Measurements from ENCODE around the gene TFB1M. TPM values are rescaled to one million over a fixed set of nuclear protein-coding genes. Genes with fewer than 3 reads are reported as not detected.
A peak's percentile ranks its signal among the peaks of the same experiment; 100 is the strongest.
"Not testable (repeated sequence)": the region's sequence is repeated elsewhere in the genome, so short reads cannot be mapped to it uniquely, and the experiment has no call there.

The TFB1M gene
- total RNA-seq (14.4 TPM), polyA plus RNA-seq (16.4 TPM)
- long read RNA-seq, donor 1: 0 reads
- long read RNA-seq, donor 2: 0 reads
- long read RNA-seq, donor 3, transcript TFB1M-201 (7 exons, 1,424 nt): major isoform, 5 of 5 reads
- long read RNA-seq, donor 3, partial matches to known transcripts: 0 of 5 reads
- long read RNA-seq, donor 3, other reads (novel, unspliced or antisense): 0 of 5 reads
- long read RNA-seq, donor 4, partial matches to known transcripts: 0 of 2 reads
- long read RNA-seq, donor 4, other reads (novel, unspliced or antisense): 0 of 2 reads
- long read RNA-seq, donor 5, transcript TFB1M-201 (7 exons, 1,424 nt): major isoform, 11 of 16 reads
- long read RNA-seq, donor 5, partial matches to known transcripts: 5 of 16 reads
- long read RNA-seq, donor 5, other reads (novel, unspliced or antisense): 0 of 16 reads
- long read RNA-seq, donor 6, partial matches to known transcripts: 0 of 3 reads
- long read RNA-seq, donor 6, other reads (novel, unspliced or antisense): 0 of 3 reads
- long read RNA-seq, donor 7, transcript TFB1M-201 (7 exons, 1,424 nt): major isoform, 10 of 10 reads
- long read RNA-seq, donor 7, partial matches to known transcripts: 0 of 10 reads
- long read RNA-seq, donor 7, other reads (novel, unspliced or antisense): 0 of 10 reads
- long read RNA-seq, donor 8: 0 reads
- long read RNA-seq, donor 9, partial matches to known transcripts: 0 of 2 reads
- long read RNA-seq, donor 9, other reads (novel, unspliced or antisense): 0 of 2 reads
- long read RNA-seq, donor 10, transcript TFB1M-201 (7 exons, 1,424 nt): major isoform, 6 of 6 reads
- long read RNA-seq, donor 10, partial matches to known transcripts: 0 of 6 reads
- long read RNA-seq, donor 10, other reads (novel, unspliced or antisense): 0 of 6 reads

- Histone ChIP-seq H3K27ac (ENCODE audit: low read depth in 1 of 2, low read length in 1 of 2) (peak within 1 kb of the TSS; percentile 93 to 96), H3K4me1 (ENCODE audit: control insufficient read depth in 2 of 2, insufficient read depth in 2 of 2, low read length in 2 of 2) (peaks cover 0 to 5% of the 10 kb centered on the region in 2 donors), H3K27me3 (ENCODE audit: control insufficient read depth in 2 of 2, insufficient read depth in 1 of 2, low read length in 1 of 2) (no peaks in the 10 kb centered on the region), H3K36me3 (ENCODE audit: control insufficient read depth in 2 of 2, insufficient read depth in 2 of 2, low read length in 1 of 2) (peaks cover 1 to 13% of the 10 kb centered on the region in 2 donors), H3K4me3 (ENCODE audit: low read length in 2 of 2) (peak within 1 kb of the TSS; percentile 86 to 97), H3K9me3 (ENCODE audit: control insufficient read depth in 2 of 2, insufficient read depth in 1 of 2, low read length in 1 of 2) (no peaks in the 10 kb centered on the region)
- under 1% methylated on average over 52 of the region's 52 CpGs for WGBS
- DNase-seq (ENCODE audit: low read depth in 6 of 9, low spot score in 9 of 9): peak; percentile 94 to 99 (median 96)
Measured at GRCh38 chr6:155314092-155314772, at the start of gene TFB1M. TSS of gene TFB1M (minus strand) at chr6:155314484. CDS start at chr6:155314428, 56 bp downstream.

GRCh38 chr6:155364021-155364420 is 49.7 kb upstream of the TFB1M start:
- H3K9me3 ChIP-seq (ENCODE audit: control insufficient read depth in 2 of 2, insufficient read depth in 1 of 2, low read length in 1 of 2); H3K27ac ChIP-seq (ENCODE audit: low read depth in 1 of 2, low read length in 1 of 2); DNase-seq (ENCODE audit: low read depth in 6 of 9, low spot score in 9 of 9); H3K4me3 ChIP-seq (ENCODE audit: low read length in 2 of 2); H3K4me1 ChIP-seq (ENCODE audit: control insufficient read depth in 2 of 2, insufficient read depth in 2 of 2, low read length in 2 of 2); H3K36me3 ChIP-seq (ENCODE audit: control insufficient read depth in 2 of 2, insufficient read depth in 2 of 2, low read length in 1 of 2); H3K27me3 ChIP-seq (ENCODE audit: control insufficient read depth in 2 of 2, insufficient read depth in 1 of 2, low read length in 1 of 2): not testable (repeated sequence)
- 45% methylated on average over 12 of the region's 12 CpGs for whole genome bisulfite sequencing

- not testable (repeated sequence) for DNase-seq (ENCODE audit: low read depth in 6 of 9, low spot score in 9 of 9); H3K36me3 ChIP-seq (ENCODE audit: control insufficient read depth in 2 of 2, insufficient read depth in 2 of 2, low read length in 1 of 2); H3K27me3 ChIP-seq (ENCODE audit: control insufficient read depth in 2 of 2, insufficient read depth in 1 of 2, low read length in 1 of 2); H3K4me3 ChIP-seq (ENCODE audit: low read length in 2 of 2); H3K27ac ChIP-seq (ENCODE audit: low read depth in 1 of 2, low read length in 1 of 2); H3K9me3 ChIP-seq (ENCODE audit: control insufficient read depth in 2 of 2, insufficient read depth in 1 of 2, low read length in 1 of 2); H3K4me1 ChIP-seq (ENCODE audit: control insufficient read depth in 2 of 2, insufficient read depth in 2 of 2, low read length in 2 of 2)
- 96% methylated on average over 36 of the region's 39 CpGs for WGBS
Measured at GRCh38 chr6:155362968-155363632, 48.8 kb upstream of the TFB1M start.

- H3K4me3 ChIP-seq (ENCODE audit: low read length in 2 of 2): no peak overlapping the region
- H3K27me3 ChIP-seq (ENCODE audit: control insufficient read depth in 2 of 2, insufficient read depth in 1 of 2, low read length in 1 of 2): no peaks in the 10 kb centered on the region
- H3K4me1 ChIP-seq (ENCODE audit: control insufficient read depth in 2 of 2, insufficient read depth in 2 of 2, low read length in 2 of 2): no peaks in the 10 kb centered on the region
- H3K36me3 ChIP-seq (ENCODE audit: control insufficient read depth in 2 of 2, insufficient read depth in 2 of 2, low read length in 1 of 2): no peaks in the 10 kb centered on the region
- peaks cover 0 to 14% of the 10 kb centered on the region in 2 donors for H3K9me3 ChIP-seq (ENCODE audit: control insufficient read depth in 2 of 2, insufficient read depth in 1 of 2, low read length in 1 of 2)
- no peak overlapping the region for H3K27ac ChIP-seq (ENCODE audit: low read depth in 1 of 2, low read length in 1 of 2)
- DNase-seq (ENCODE audit: low read depth in 6 of 9, low spot score in 9 of 9): no peak
Measured at GRCh38 chr6:155354167-155354566, 39.9 kb upstream of the TFB1M start.

DNA sequence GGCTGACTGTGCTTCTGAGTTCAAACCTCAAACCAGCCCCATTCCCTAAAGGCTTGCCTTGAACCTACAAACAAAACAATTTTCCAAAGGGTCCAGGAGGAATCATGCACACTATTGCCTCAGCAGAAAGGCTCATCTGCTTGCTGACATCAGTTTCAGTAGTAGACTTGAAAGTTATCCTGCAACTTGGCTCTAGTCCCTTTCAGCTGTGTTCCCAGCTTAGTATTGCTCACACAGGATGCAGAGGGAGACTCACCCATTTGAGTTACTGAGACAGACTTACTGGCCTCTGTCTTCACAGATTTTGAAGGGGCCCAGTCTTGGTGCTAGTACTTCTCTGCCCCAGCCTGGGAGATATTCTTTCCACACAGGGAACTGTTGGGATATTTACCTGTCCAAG is 38.5 kb upstream of the TFB1M start:
- no peak for DNase-seq (ENCODE audit: low read depth in 6 of 9, low spot score in 9 of 9)
- Histone ChIP-seq H3K4me1 (ENCODE audit: control insufficient read depth in 2 of 2, insufficient read depth in 2 of 2, low read length in 2 of 2) (no peaks in the 10 kb centered on the region), H3K27me3 (ENCODE audit: control insufficient read depth in 2 of 2, insufficient read depth in 1 of 2, low read length in 1 of 2) (no peaks in the 10 kb centered on the region), H3K9me3 (ENCODE audit: control insufficient read depth in 2 of 2, insufficient read depth in 1 of 2, low read length in 1 of 2) (peaks cover 0 to 20% of the 10 kb centered on the region in 2 donors), H3K4me3 (ENCODE audit: low read length in 2 of 2) (no peak overlapping the region), H3K36me3 (ENCODE audit: control insufficient read depth in 2 of 2, insufficient read depth in 2 of 2, low read length in 1 of 2) (no peaks in the 10 kb centered on the region), H3K27ac (ENCODE audit: low read depth in 1 of 2, low read length in 1 of 2) (no peak overlapping the region)

DNA sequence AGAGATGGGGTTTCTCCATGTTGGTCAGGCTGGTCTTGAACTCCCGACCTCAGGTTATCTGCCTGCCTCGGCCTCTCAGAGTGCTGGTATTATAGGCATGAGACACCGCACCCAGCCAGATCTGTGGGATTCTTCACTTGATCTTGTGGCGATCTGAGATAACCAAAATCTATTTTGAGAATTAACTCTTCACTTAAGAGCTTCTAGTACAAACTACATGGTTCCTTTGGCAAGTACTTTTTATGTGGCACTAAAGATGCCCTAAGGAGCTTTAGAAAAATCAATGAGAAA is 37.8 kb upstream of the TFB1M start:
- no peaks in the 10 kb centered on the region for H3K36me3 ChIP-seq (ENCODE audit: control insufficient read depth in 2 of 2, insufficient read depth in 2 of 2, low read length in 1 of 2)
- peaks cover 0 to 20% of the 10 kb centered on the region in 2 donors for H3K9me3 ChIP-seq (ENCODE audit: control insufficient read depth in 2 of 2, insufficient read depth in 1 of 2, low read length in 1 of 2)
- H3K4me3 ChIP-seq (ENCODE audit: low read length in 2 of 2): no peak overlapping the region
- no peak for DNase-seq (ENCODE audit: low read depth in 6 of 9, low spot score in 9 of 9)
- WGBS: 96% methylated on average over 4 of the region's 4 CpGs
- H3K27ac ChIP-seq (ENCODE audit: low read depth in 1 of 2, low read length in 1 of 2): no peak overlapping the region
- no peaks in the 10 kb centered on the region for H3K27me3 ChIP-seq (ENCODE audit: control insufficient read depth in 2 of 2, insufficient read depth in 1 of 2, low read length in 1 of 2)
- H3K4me1 ChIP-seq (ENCODE audit: control insufficient read depth in 2 of 2, insufficient read depth in 2 of 2, low read length in 2 of 2): no peaks in the 10 kb centered on the region

DNA sequence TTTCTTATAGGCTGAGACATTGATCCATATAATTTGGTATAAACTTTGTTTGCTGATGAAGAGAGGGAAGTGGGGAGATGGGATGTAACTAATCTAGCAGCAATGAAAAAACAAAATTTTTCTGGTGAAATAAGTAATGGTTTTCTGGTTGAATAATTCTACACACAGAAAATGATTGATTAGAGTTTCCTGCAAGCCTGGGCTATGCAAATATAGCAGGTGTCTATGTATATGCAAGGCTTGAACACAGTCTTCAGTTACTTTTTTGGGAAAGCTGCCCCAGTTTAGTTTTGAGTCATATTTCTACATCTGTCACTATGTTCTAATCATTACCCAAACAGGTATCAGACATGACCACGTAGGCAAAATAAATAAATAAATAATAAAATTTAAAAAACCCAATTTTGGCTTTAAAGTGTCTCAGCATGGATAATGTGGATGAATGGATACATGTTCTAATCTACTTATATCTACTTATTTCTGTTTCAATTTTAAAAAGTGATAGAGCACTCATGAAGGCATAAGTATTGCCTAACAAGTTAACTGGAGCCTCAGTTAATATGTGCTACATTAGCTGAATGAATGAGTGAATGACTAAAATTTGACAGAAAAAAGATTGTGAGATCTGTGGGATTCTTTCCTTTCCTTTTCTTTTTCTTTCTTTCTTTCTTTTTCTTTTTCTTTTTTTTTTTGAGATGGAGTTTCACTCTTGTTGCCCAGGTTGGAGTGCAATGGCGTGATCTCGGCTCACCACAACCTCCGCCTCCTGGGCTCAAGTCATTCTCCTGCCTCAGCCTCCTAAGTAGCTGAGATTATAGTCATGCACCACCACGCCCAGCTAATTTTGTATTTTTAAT is 37.2 kb upstream of the TFB1M start:
- DNase-seq (ENCODE audit: low read depth in 6 of 9, low spot score in 9 of 9): no peak
- 94% methylated on average over 5 of the region's 5 CpGs for WGBS
- no peaks in the 10 kb centered on the region for H3K36me3 ChIP-seq (ENCODE audit: control insufficient read depth in 2 of 2, insufficient read depth in 2 of 2, low read length in 1 of 2)
- H3K27me3 ChIP-seq (ENCODE audit: control insufficient read depth in 2 of 2, insufficient read depth in 1 of 2, low read length in 1 of 2): no peaks in the 10 kb centered on the region
- no peak overlapping the region for H3K4me3 ChIP-seq (ENCODE audit: low read length in 2 of 2)
- H3K27ac ChIP-seq (ENCODE audit: low read depth in 1 of 2, low read length in 1 of 2): no peak overlapping the region
- H3K4me1 ChIP-seq (ENCODE audit: control insufficient read depth in 2 of 2, insufficient read depth in 2 of 2, low read length in 2 of 2): no peaks in the 10 kb centered on the region
- H3K9me3 ChIP-seq (ENCODE audit: control insufficient read depth in 2 of 2, insufficient read depth in 1 of 2, low read length in 1 of 2): peaks cover 0 to 20% of the 10 kb centered on the region in 2 donors

DNA sequence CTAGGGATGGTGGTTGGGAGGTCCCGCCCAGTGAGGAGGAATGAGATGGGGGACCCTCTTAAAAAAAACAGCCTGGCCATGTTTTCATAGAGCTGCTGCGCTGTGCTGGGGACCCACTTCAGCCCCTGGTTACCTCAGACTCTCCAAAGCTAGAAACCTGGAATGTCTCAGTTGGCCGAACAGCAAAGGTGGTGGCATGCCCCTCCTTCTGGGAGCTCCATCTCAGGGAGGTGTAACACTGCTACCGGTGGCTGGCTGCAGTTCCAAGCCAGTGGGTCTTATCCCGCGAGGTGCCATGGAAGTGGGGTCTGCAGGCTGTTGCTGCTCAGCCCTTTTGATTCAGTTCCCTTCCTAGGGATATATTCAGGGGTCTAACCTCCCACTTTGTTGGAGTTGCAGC is 35.7 kb upstream of the TFB1M start:
- no peak for DNase-seq (ENCODE audit: low read depth in 6 of 9, low spot score in 9 of 9)
- Histone ChIP-seq H3K4me3 (ENCODE audit: low read length in 2 of 2) (no peak overlapping the region), H3K27ac (ENCODE audit: low read depth in 1 of 2, low read length in 1 of 2) (no peak overlapping the region), H3K9me3 (ENCODE audit: control insufficient read depth in 2 of 2, insufficient read depth in 1 of 2, low read length in 1 of 2) (peaks cover 0 to 20% of the 10 kb centered on the region in 2 donors), H3K36me3 (ENCODE audit: control insufficient read depth in 2 of 2, insufficient read depth in 2 of 2, low read length in 1 of 2) (no peaks in the 10 kb centered on the region), H3K27me3 (ENCODE audit: control insufficient read depth in 2 of 2, insufficient read depth in 1 of 2, low read length in 1 of 2) (no peaks in the 10 kb centered on the region), H3K4me1 (ENCODE audit: control insufficient read depth in 2 of 2, insufficient read depth in 2 of 2, low read length in 2 of 2) (no peaks in the 10 kb centered on the region)
- WGBS: 96% methylated on average over 6 of the region's 6 CpGs

Measured in thymus (tissue), 14 donors.